Mesenchymal stem cell (in vitro differentiated cells and primary cell): ENCODE data around the gene PRKCZ.

Experiments used
- DNase-seq: peaks from one replicate; pipeline ENCODE4 v3.0.0-alpha.2; 2013
- H2AFZ ChIP-seq: one replicate; pipeline ENCODE4 v1.6.1; 2013; ENCODE audit warnings: low read depth, mild to moderate bottlenecking, control low read depth, inconsistent platforms, low read length, moderate library complexity
- H2AK5ac ChIP-seq: 2 replicates; pipeline ENCODE4 v1.6.1; 2013; ENCODE audit warnings: low read length, moderate library complexity, mild to moderate bottlenecking, inconsistent platforms; ENCODE audit not compliant: severe bottlenecking
- H2BK120ac ChIP-seq: one replicate; pipeline ENCODE4 v1.6.1; 2013; ENCODE audit warnings: low read depth, mild to moderate bottlenecking, inconsistent platforms, low read length, moderate library complexity
- H2BK12ac ChIP-seq, 2 experiments: one replicate each; pipeline ENCODE4 v1.6.1; 2013; ENCODE audit warnings: inconsistent platforms in 2 of 2, low read length in 2 of 2, mild to moderate bottlenecking in 2 of 2, moderate library complexity in 2 of 2, control low read depth in 1 of 2
- H2BK15ac ChIP-seq: one replicate; pipeline ENCODE4 v1.6.1; 2013; ENCODE audit warnings: mild to moderate bottlenecking, low read depth, inconsistent platforms; ENCODE audit not compliant: poor library complexity, severe bottlenecking
- H2BK5ac ChIP-seq: 2 replicates; pipeline ENCODE4 v1.6.1; 2013; ENCODE audit warnings: low read depth, mild to moderate bottlenecking, low read length, control low read depth, inconsistent platforms; ENCODE audit not compliant: poor library complexity, severe bottlenecking
- H3K14ac ChIP-seq, 2 experiments: one replicate each; pipeline ENCODE4 v1.6.1; 2013; ENCODE audit warnings: inconsistent platforms in 2 of 2, low read length in 2 of 2, control low read depth in 1 of 2, mild to moderate bottlenecking in 1 of 2, moderate library complexity in 1 of 2
- H3K18ac ChIP-seq, 2 experiments: one replicate each; pipeline ENCODE4 v1.6.1; 2013; ENCODE audit warnings: inconsistent platforms in 2 of 2, low read length in 2 of 2, control low read depth in 1 of 2, low read depth in 1 of 2, mild to moderate bottlenecking in 1 of 2
- H3K23ac ChIP-seq, 2 experiments: one replicate each; pipeline ENCODE4 v1.6.1; 2013; ENCODE audit warnings: inconsistent platforms in 2 of 2, low read length in 2 of 2, mild to moderate bottlenecking in 2 of 2, moderate library complexity in 2 of 2, control low read depth in 1 of 2
- H3K27ac ChIP-seq: 2 replicates; pipeline ENCODE4 v1.5.1; 2013; ENCODE audit warnings: mild to moderate bottlenecking, moderate library complexity, low read length, control low read depth, inconsistent platforms; ENCODE audit not compliant: poor library complexity, severe bottlenecking
- H3K27me3 ChIP-seq, 2 experiments: 2 replicates each; pipeline versions ENCODE4 v1.6.1 to v1.7.0; 2013; ENCODE audit warnings: low read length in 2 of 2, mild to moderate bottlenecking in 2 of 2, moderate library complexity in 2 of 2, control low read depth in 1 of 2, inconsistent platforms in 1 of 2; ENCODE audit not compliant: control insufficient read depth in 1 of 2, insufficient read depth in 1 of 2
- H3K36me3 ChIP-seq, 2 experiments: 2 replicates each; pipeline versions ENCODE4 v1.6.1 to v1.7.0; 2013; ENCODE audit warnings: low read length in 2 of 2, control low read depth in 1 of 2, inconsistent platforms in 1 of 2, low read depth in 1 of 2, mild to moderate bottlenecking in 1 of 2; ENCODE audit not compliant: insufficient read depth in 2 of 2, control insufficient read depth in 1 of 2
- H3K4ac ChIP-seq, 2 experiments: one replicate each; pipeline ENCODE4 v1.6.1; 2013; ENCODE audit warnings: inconsistent platforms in 2 of 2, low read length in 2 of 2, mild to moderate bottlenecking in 2 of 2, moderate library complexity in 2 of 2, control low read depth in 1 of 2, low read depth in 1 of 2
- H3K4me1 ChIP-seq: 2 replicates; pipeline ENCODE4 v1.6.1; 2013; ENCODE audit warnings: low read depth, low read length, control low read depth; ENCODE audit not compliant: control insufficient read depth, insufficient read depth
- H3K4me2 ChIP-seq: 2 replicates; pipeline ENCODE4 v1.6.1; 2013; ENCODE audit warnings: low read length, mild to moderate bottlenecking, inconsistent platforms; ENCODE audit not compliant: poor library complexity, severe bottlenecking
- H3K4me3 ChIP-seq, 2 experiments: 2 replicates each; pipeline versions ENCODE4 v1.5.1 to v1.7.0; 2013; ENCODE audit warnings: low read length in 2 of 2, mild to moderate bottlenecking in 2 of 2, control low read depth in 1 of 2, low read depth in 1 of 2; ENCODE audit not compliant: insufficient read depth in 1 of 2
- H3K79me1 ChIP-seq: replicated peaks from 2 replicates; pipeline ENCODE4 v1.6.1; 2013; ENCODE audit warnings: mild to moderate bottlenecking, control low read depth, low read length, inconsistent platforms; ENCODE audit not compliant: poor library complexity, severe bottlenecking
- H3K9ac ChIP-seq: 2 replicates; pipeline ENCODE4 v1.7.0; 2013; ENCODE audit warnings: mild to moderate bottlenecking, low read length, moderate library complexity
- H3K9me3 ChIP-seq: 2 replicates; pipeline ENCODE4 v1.7.0; 2013; ENCODE audit warnings: mild to moderate bottlenecking, low read length; ENCODE audit not compliant: control insufficient read depth
- H4K8ac ChIP-seq: one replicate; pipeline ENCODE4 v1.6.1; 2013; ENCODE audit warnings: inconsistent platforms, mild to moderate bottlenecking, low read length, moderate library complexity
- H4K91ac ChIP-seq: one replicate; pipeline ENCODE4 v1.6.1; 2013; ENCODE audit warnings: mild to moderate bottlenecking, low read length, inconsistent platforms
- WGBS: methylation state at CpG from one replicate; pipeline ENCODE4 v1.1.7; 2013; ENCODE audit warnings: mixed read lengths; 5-methylcytosine and 5-hydroxymethylcytosine counted together

The PRKCZ gene

GRCh38 chr1:2102753-2103152 lies 52.5 kb downstream of the PRKCZ start:
- Histone ChIP-seq H2BK12ac (no peak overlapping the region), H3K14ac (no peak overlapping the region), H4K91ac (no peak overlapping the region), H2BK120ac (no peak overlapping the region), H3K9me3 (peaks cover 5% of the 10 kb centered on the region), H4K8ac (no peak overlapping the region), H2BK15ac (no peak overlapping the region), H3K4ac (no peak overlapping the region), H3K18ac (no peak overlapping the region), H3K9ac (no peak overlapping the region), H3K23ac (no peak overlapping the region), H3K4me1 (peaks cover 17% of the 10 kb centered on the region), H2AFZ (no peak overlapping the region), H3K27ac (no peak overlapping the region), H3K79me1 (peaks cover 19% of the 10 kb centered on the region), H2BK5ac (no peak overlapping the region), H3K4me2 (no peak overlapping the region), H3K36me3 (peaks cover 0 to 67% of the 10 kb centered on the region in 2 experiments), H2AK5ac (no peak overlapping the region), H3K4me3 (no peak overlapping the region), H3K27me3 (peaks cover 0 to 55% of the 10 kb centered on the region in 2 experiments)
- DNase-seq: no peak
- WGBS: 94% methylated on average over 12 of the region's 12 CpGs

GRCh38 chr1:2103266-2103900 lies 53.2 kb downstream of the PRKCZ start:
- no peak overlapping the region for H3K4ac ChIP-seq
- no peak overlapping the region for H2BK5ac ChIP-seq
- peaks cover 0 to 71% of the 10 kb centered on the region in 2 experiments for H3K36me3 ChIP-seq
- DNase-seq: no peak
- H3K79me1 ChIP-seq: peaks cover 19% of the 10 kb centered on the region
- H2BK120ac ChIP-seq: no peak overlapping the region
- no peak overlapping the region for H3K23ac ChIP-seq
- H3K9me3 ChIP-seq: no peaks in the 10 kb centered on the region
- no peak overlapping the region for H3K18ac ChIP-seq
- no peak overlapping the region for H2BK15ac ChIP-seq
- no peak overlapping the region for H3K14ac ChIP-seq
- WGBS: 89% methylated on average over 24 of the region's 25 CpGs
- H3K4me3 ChIP-seq: no peak overlapping the region
- H4K91ac ChIP-seq: no peak overlapping the region
- H3K27me3 ChIP-seq: peaks cover 0 to 57% of the 10 kb centered on the region in 2 experiments
- no peak overlapping the region for H2BK12ac ChIP-seq
- H3K4me1 ChIP-seq: peaks cover 20% of the 10 kb centered on the region
- no peak overlapping the region for H3K4me2 ChIP-seq
- H4K8ac ChIP-seq: no peak overlapping the region
- no peak overlapping the region for H3K9ac ChIP-seq
- H2AK5ac ChIP-seq: no peak overlapping the region
- no peak overlapping the region for H3K27ac ChIP-seq
- no peak overlapping the region for H2AFZ ChIP-seq

- no peak overlapping the region for H2AFZ ChIP-seq
- no peak overlapping the region for H4K8ac ChIP-seq
- H3K4me1 ChIP-seq: peaks cover 23% of the 10 kb centered on the region
- H2BK5ac ChIP-seq: no peak overlapping the region
- no peak overlapping the region for H3K9ac ChIP-seq
- no peak overlapping the region for H2BK15ac ChIP-seq
- no peak overlapping the region for H2AK5ac ChIP-seq
- H2BK120ac ChIP-seq: no peak overlapping the region
- no peak overlapping the region for H3K18ac ChIP-seq
- no peak for DNase-seq
- H4K91ac ChIP-seq: no peak overlapping the region
- H3K4ac ChIP-seq: no peak overlapping the region
- H3K27me3 ChIP-seq: peaks cover 0 to 64% of the 10 kb centered on the region in 2 experiments
- H2BK12ac ChIP-seq: no peak overlapping the region
- H3K79me1 ChIP-seq: peaks cover 19% of the 10 kb centered on the region
- H3K4me2 ChIP-seq: no peak overlapping the region
- H3K14ac ChIP-seq: no peak overlapping the region
- WGBS: 80% methylated on average over 22 of the region's 22 CpGs
- H3K23ac ChIP-seq: no peak overlapping the region
- peaks cover 0 to 66% of the 10 kb centered on the region in 2 experiments for H3K36me3 ChIP-seq
- H3K4me3 ChIP-seq: peak overlapping the region in 1 of 2 experiments; percentile 31
- no peak overlapping the region for H3K27ac ChIP-seq
- no peaks in the 10 kb centered on the region for H3K9me3 ChIP-seq
Observed at GRCh38 chr1:2103901-2104590, 53.8 kb downstream of the PRKCZ start.

GRCh38 chr1:2104621-2105427 lies 54.6 kb downstream of the PRKCZ start:
- Histone ChIP-seq H3K4me1 (peaks cover 21% of the 10 kb centered on the region), H2BK12ac (no peak overlapping the region), H3K4me3 (peak overlapping the region in 1 of 2 experiments; percentile 31), H2AK5ac (no peak overlapping the region), H3K18ac (no peak overlapping the region), H3K27ac (no peak overlapping the region), H3K36me3 (peaks cover 0 to 66% of the 10 kb centered on the region in 2 experiments), H3K4me2 (no peak overlapping the region), H2BK5ac (no peak overlapping the region), H3K79me1 (peaks cover 18% of the 10 kb centered on the region), H2AFZ (no peak overlapping the region), H3K27me3 (peaks cover 0 to 67% of the 10 kb centered on the region in 2 experiments), H3K23ac (no peak overlapping the region), H3K4ac (no peak overlapping the region), H2BK15ac (no peak overlapping the region), H4K91ac (peak overlapping the region; percentile 34), H4K8ac (no peak overlapping the region), H2BK120ac (no peak overlapping the region), H3K14ac (no peak overlapping the region), H3K9ac (no peak overlapping the region), H3K9me3 (no peaks in the 10 kb centered on the region)
- 69% methylated on average over 27 of the region's 32 CpGs for WGBS
- DNase-seq: no peak
